Vein endothelial cell (primary cell): ENCODE measurements around the gene SNX19. TPM values are rescaled to one million over a fixed set of nuclear protein-coding genes. Genes with fewer than 3 reads are reported as not detected.

Source experiments
- total RNA-seq: library from RNA; depleted of rRNA; stranded (reverse); fragments of >200 nt; gene quantifications from 2 replicates; pipeline ENCODE4 v1.2.3, GENCODE V29; 2012

The SNX19 gene
- total RNA-seq = 69.4 and 99.3 TPM in 2 replicates

GRCh38 chr11:130916238-130916855 lies at the start of gene SNX19:
TSS of gene SNX19 (minus strand) at chr11:130916479. CDS start at chr11:130915939, 540 bp downstream.

